ENCODE measurements around the gene PPARD.

DNA sequence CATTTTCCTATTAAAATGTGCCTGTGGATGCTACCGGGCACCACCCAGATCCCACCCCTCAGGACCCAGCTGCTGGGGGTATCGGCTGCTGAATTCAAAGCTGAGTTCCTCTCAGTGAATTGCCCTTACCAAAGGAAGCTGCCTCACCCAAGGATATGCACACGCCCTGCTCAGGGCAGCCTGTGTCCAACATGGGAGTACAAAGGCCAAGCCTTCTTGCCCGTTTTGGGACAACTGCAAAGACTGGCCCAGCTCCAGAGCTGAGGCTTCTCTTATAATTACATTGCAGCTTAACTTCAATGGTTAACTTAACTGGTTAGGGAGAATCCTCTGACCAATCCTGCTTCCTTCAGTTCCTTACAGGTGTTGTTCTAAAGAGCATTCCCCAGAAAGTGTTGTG lies 89.9 kb downstream of the PPARD start:
- TF ChIP-seq, protein P1, sequence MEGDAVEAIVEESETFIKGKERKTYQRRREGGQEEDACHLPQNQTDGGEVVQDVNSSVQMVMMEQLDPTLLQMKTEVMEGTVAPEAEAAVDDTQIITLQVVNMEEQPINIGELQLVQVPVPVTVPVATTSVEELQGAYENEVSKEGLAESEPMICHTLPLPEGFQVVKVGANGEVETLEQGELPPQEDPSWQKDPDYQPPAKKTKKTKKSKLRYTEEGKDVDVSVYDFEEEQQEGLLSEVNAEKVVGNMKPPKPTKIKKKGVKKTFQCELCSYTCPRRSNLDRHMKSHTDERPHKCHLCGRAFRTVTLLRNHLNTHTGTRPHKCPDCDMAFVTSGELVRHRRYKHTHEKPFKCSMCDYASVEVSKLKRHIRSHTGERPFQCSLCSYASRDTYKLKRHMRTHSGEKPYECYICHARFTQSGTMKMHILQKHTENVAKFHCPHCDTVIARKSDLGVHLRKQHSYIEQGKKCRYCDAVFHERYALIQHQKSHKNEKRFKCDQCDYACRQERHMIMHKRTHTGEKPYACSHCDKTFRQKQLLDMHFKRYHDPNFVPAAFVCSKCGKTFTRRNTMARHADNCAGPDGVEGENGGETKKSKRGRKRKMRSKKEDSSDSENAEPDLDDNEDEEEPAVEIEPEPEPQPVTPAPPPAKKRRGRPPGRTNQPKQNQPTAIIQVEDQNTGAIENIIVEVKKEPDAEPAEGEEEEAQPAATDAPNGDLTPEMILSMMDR (IDR thresholded peaks at IDR 0.05; ENCODE audit: insufficient read depth, low read depth, low read length) = no peak
- no peak for TF ChIP-seq EZH2 (IDR thresholded peaks at IDR 0.05; ENCODE audit: insufficient read depth, low read length)
